ENCODE results near the gene SAPCD1. TPM values are rescaled to one million over a fixed set of nuclear protein-coding genes. Genes with fewer than 3 reads are reported as not detected.

SAPCD1 gene
- total and polyA plus RNA-seq, 2 donors (not counting 3 experiments of a cell fraction or from before 2014, with no cell fraction given) = 1.6 to 11.7 TPM

DNA sequence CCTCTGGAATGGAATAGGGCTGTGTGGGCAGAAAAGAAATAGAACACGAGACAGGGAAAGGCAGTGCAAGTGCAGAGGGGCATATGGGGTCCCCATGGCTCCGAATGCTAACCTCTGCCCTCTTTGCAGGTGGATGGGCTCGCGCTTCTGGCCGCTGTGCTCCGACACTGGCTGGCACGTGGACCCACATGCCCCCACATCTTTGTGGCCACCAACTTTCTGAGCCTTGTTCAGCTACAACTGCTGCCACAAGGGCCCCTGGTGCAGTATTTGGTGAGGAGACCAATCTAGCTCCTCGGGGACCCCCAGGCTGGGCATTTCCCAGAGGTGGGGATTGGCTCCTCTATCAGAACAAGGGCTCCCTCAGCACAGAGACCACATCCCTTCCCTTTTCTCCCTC is 1.1 kb upstream of the SAPCD1 start:
- dilution Hi-C loops (cut with MboI; ENCODE audit: extremely low pct_ligation_motif_present, low sequenced_read_pairs) = no loop called here
- ChIA-PET CTCF (interaction anchor here (1.0 kb wide), 1 partner anchor 9 kb away, joined by 3 read pairs; no protein-coding TSS in a partner anchor), POLR2A (no interaction called here)
- H3K27me3 ChIP-seq (ENCODE audit: control insufficient read depth in 2 of 2, insufficient read depth in 2 of 2, low read length in 2 of 2) = no peaks in the 10 kb centered on the region
- no peaks in the 10 kb centered on the region for H3K9me3 ChIP-seq (replicated peaks; ENCODE audit: control insufficient read depth, insufficient read depth, low read length)
- DNase-seq (ENCODE audit: low read depth, low spot score) (no peak), FAIRE-seq (no peak)
- no peak overlapping the region for H3K4me3 ChIP-seq (replicated peaks in 1 of 3; ENCODE audit: insufficient read depth in 1 of 3, low read depth in 1 of 3, low read length in 3 of 3)
- peaks cover 2% of the 10 kb centered on the region in 2 experiments for H3K36me3 ChIP-seq (ENCODE audit: control insufficient read depth in 2 of 2, extremely low read depth in 1 of 2, insufficient read depth in 2 of 2, low read length in 2 of 2)
- H3K4me2 ChIP-seq (ENCODE audit: insufficient read depth, low read length) = no peak overlapping the region
- no peak overlapping the region for H3K27ac ChIP-seq (ENCODE audit: insufficient read depth, low read depth, low read length)
- TF ChIP-seq MYC (IDR thresholded peaks at IDR 0.05; ENCODE audit: low read depth, low read length) (no peak), FOS (IDR thresholded peaks at IDR 0.05; ENCODE audit: borderline replicate concordance, insufficient read depth, low read length) (no peak), GATA2 (IDR thresholded peaks at IDR 0.05; ENCODE audit: insufficient read depth, insufficient read length, low read depth, low read length) (no peak), POLR2A (IDR thresholded peaks at IDR 0.05; ENCODE audit: low read depth, low read length) (no peak), JUN (IDR thresholded peaks at IDR 0.05; ENCODE audit: borderline replicate concordance, insufficient read depth, insufficient read length, low read depth) (no peak), POLR2AphosphoS5 (IDR thresholded peaks at IDR 0.05; ENCODE audit: insufficient read depth, low read depth, low read length) (no peak), EZH2 (IDR thresholded peaks at IDR 0.05; ENCODE audit: borderline replicate concordance, low read depth, low read length, severe bottlenecking) (no peak)
- TF ChIP-seq, protein P1, sequence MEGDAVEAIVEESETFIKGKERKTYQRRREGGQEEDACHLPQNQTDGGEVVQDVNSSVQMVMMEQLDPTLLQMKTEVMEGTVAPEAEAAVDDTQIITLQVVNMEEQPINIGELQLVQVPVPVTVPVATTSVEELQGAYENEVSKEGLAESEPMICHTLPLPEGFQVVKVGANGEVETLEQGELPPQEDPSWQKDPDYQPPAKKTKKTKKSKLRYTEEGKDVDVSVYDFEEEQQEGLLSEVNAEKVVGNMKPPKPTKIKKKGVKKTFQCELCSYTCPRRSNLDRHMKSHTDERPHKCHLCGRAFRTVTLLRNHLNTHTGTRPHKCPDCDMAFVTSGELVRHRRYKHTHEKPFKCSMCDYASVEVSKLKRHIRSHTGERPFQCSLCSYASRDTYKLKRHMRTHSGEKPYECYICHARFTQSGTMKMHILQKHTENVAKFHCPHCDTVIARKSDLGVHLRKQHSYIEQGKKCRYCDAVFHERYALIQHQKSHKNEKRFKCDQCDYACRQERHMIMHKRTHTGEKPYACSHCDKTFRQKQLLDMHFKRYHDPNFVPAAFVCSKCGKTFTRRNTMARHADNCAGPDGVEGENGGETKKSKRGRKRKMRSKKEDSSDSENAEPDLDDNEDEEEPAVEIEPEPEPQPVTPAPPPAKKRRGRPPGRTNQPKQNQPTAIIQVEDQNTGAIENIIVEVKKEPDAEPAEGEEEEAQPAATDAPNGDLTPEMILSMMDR (IDR thresholded peaks at IDR 0.05; ENCODE audit: extremely low read depth in 1 of 2, insufficient read depth in 1 of 2, low read depth in 1 of 2, low read length in 2 of 2) = no peak
- TF ChIP-seq, protein P2, sequence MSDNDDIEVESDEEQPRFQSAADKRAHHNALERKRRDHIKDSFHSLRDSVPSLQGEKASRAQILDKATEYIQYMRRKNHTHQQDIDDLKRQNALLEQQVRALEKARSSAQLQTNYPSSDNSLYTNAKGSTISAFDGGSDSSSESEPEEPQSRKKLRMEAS (IDR thresholded peaks at IDR 0.05; ENCODE audit: insufficient read depth, insufficient read length) = no peak
- BruUV-seq (replicated peaks) = no TSS peak
- no peaks in the 10 kb centered on the region for H3K9me1 ChIP-seq (replicated peaks; ENCODE audit: control insufficient read depth, extremely low read depth, insufficient read depth, low read length)
- no peaks in the 10 kb centered on the region for H3K4me1 ChIP-seq (ENCODE audit: control insufficient read depth, extremely low read depth, insufficient read depth, low read length)
- intact Hi-C loops (cut with micrococcal nuclease) = no loop called here
- no peaks in the 10 kb centered on the region for H3K79me2 ChIP-seq (ENCODE audit: control insufficient read depth, insufficient read depth, low read length)
- no peak overlapping the region for H3K9ac ChIP-seq (replicated peaks; ENCODE audit: extremely low read depth, insufficient read depth, low read length)
- no peak overlapping the region for H2AFZ ChIP-seq (ENCODE audit: low read depth, low read length)
- no peaks in the 10 kb centered on the region for H4K20me1 ChIP-seq (replicated peaks; ENCODE audit: control insufficient read depth, extremely low read depth, insufficient read depth, low read length)

Measured in endothelial cell of umbilical vein (primary cell).